ENCODE results near the gene PAM.

PAM gene

DNA sequence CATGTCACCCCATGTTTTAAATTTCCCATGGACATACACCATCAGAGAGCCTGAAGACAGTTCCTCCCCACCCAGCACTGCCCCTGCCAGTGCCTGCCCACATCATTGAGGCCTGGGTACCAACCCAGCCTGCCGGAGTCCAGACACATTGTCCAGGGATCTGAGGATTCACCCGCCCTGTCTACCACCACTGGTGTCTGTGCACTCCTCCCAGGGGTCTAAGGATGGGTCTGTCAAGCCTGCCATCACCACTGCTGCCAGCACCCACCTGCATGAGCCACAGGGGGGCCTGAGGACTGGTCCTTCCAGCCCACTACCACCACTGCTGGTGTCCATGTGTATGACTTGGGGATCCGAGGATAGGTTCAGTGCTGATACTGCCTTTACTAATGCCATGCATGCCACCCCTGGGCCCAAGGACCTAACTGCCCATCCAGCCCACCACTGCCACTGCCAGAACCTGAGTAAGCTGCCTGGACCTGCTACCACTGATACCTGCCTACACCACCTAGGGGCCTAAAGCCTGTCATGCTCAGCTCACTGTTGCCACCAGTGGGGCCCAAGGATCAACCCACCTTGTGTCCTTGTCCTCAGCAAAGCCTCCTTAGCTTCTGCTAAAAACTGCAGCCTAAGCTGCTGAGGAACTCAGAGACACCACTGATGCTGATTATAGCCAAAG, 227.0 kb downstream of the PAM start:
- H3K4me3 ChIP-seq (ENCODE audit: low read depth, low read length) = no peak overlapping the region
- in situ Hi-C loops (cut with HindIII; ENCODE audit: low sequenced_read_pairs) = no loop called here
- DNase-seq (ENCODE audit: low read depth) = no peak
- TF ChIP-seq CTCF (IDR thresholded peaks at IDR 0.05; ENCODE audit: low read depth, low read length, missing control alignments) = no peak

GRCh38 chr5:102986074-102986473, 231.0 kb downstream of the PAM start:
- in situ Hi-C loops (cut with HindIII; ENCODE audit: low sequenced_read_pairs) = no loop called here
- no peak for TF ChIP-seq CTCF (IDR thresholded peaks at IDR 0.05; ENCODE audit: low read depth, low read length, missing control alignments)
- DNase-seq (ENCODE audit: low read depth) = no peak
- H3K4me3 ChIP-seq (ENCODE audit: low read depth, low read length) = no peak overlapping the region

DNA sequence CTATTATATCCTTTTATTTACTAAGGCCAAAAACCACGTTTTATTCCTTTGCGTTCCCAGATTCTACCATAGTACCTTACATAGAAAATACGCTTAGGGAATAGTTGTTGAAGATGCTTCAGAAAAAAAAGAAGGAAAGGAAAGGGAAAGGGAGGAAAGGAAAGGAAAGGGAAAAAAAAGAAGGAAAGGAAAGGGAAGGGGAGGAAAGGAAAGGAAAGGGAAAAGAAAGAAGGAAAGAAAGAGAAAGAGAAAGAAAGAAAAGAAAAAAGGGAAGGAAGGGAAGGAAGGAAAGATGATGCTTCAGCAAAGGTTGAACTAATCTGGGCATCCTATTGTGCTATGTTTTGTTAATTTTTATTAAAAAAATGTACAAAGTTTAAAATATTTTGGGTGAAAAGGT, 233.4 kb downstream of the PAM start:
- TF ChIP-seq CTCF (IDR thresholded peaks at IDR 0.05; ENCODE audit: low read depth, low read length, missing control alignments) = no peak
- in situ Hi-C loops (cut with HindIII; ENCODE audit: low sequenced_read_pairs) = no loop called here
- DNase-seq (ENCODE audit: low read depth) = no peak
- H3K4me3 ChIP-seq (ENCODE audit: low read depth, low read length) = no peak overlapping the region

DNA sequence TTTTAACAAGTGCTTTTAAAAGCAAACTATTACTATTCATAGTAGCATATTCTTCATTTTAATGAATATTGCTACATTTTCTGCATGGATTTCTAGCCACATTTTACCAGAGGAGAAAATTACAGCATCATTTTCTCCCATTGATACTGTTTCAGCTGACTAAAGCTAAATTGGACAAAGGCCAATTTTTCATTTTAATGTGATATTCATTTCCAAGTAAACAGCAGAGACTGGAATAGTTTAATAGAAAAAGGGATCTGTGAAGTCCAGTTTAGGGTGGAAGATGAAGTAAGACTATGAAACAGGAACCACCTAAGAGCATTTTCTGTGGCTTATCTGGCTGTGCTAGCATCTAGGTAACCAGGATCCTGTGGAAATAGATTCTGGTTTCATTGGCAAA, 236.7 kb downstream of the PAM start:
- no peak for TF ChIP-seq CTCF (IDR thresholded peaks at IDR 0.05; ENCODE audit: low read depth, low read length, missing control alignments)
- in situ Hi-C loops (cut with HindIII; ENCODE audit: low sequenced_read_pairs) = no loop called here
- no peak overlapping the region for H3K4me3 ChIP-seq (ENCODE audit: low read depth, low read length)
- DNase-seq (ENCODE audit: low read depth) = no peak

DNA sequence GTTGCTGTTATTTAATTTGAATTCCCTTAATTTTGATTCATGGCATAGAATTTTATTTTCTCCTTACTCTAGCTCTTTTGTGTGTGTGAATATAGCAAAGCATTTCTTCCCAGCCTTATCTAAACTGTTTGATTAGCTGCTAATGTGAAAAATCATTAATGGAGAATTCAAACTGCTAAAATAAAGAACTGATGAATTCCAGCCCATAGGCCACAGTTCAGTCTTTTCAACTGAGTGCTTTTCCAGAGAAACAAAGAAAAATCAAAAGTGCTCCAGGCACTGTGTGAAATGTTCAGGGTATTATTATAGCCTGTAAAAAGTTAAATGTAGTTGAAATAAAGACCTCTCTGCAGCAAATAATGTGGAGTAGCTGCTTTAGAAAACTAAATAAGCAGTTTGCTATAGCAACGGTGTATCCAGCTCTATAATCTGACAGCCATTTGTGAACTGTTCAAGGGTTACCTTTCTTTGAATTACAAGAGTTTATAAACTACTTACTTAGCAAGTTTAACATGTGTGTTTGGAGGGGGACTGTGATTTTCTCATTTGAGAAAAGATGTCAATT, 241.0 kb downstream of the PAM start:
- in situ Hi-C loops (cut with HindIII; ENCODE audit: low sequenced_read_pairs) = no loop called here
- no peak overlapping the region for H3K4me3 ChIP-seq (ENCODE audit: low read depth, low read length)
- TF ChIP-seq CTCF (IDR thresholded peaks at IDR 0.05; ENCODE audit: low read depth, low read length, missing control alignments) = no peak
- no peak for DNase-seq (ENCODE audit: low read depth)

DNA sequence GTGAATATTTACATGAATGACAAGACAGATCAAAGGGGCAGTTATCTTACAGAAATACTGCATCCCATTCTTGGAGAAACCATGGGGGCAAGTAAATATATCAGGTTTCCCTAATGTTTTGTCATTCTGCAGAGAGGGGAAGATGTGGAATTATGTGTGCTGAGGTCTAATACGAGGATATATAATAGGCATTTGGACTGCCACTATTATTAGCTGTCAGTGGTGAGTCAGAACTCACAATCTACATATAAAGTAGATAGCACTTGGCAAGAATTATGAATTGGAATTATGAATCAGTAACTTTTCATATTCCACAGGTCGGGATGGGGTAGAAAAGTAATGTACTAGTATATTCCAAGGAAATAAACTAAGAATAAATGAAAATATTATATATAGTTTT, 243.1 kb downstream of the PAM start:
- no peak for TF ChIP-seq CTCF (IDR thresholded peaks at IDR 0.05; ENCODE audit: low read depth, low read length, missing control alignments)
- no peak overlapping the region for H3K4me3 ChIP-seq (ENCODE audit: low read depth, low read length)
- in situ Hi-C loops (cut with HindIII; ENCODE audit: low sequenced_read_pairs) = no loop called here
- DNase-seq (ENCODE audit: low read depth) = no peak

Measured in astrocyte of the cerebellum (primary cell).